GM12874 (cell line): ENCODE data around the gene PGLYRP1.

ENCODE experiments used
- TF ChIP-seq, protein P1 (sequence below): IDR thresholded peaks from 2 replicates; pipeline ENCODE4 v1.5.1; 2011; ENCODE audit warnings: low read depth, mild to moderate bottlenecking, control low read depth, low read length, moderate library complexity; ENCODE audit not compliant: insufficient read depth

PGLYRP1 gene

DNA sequence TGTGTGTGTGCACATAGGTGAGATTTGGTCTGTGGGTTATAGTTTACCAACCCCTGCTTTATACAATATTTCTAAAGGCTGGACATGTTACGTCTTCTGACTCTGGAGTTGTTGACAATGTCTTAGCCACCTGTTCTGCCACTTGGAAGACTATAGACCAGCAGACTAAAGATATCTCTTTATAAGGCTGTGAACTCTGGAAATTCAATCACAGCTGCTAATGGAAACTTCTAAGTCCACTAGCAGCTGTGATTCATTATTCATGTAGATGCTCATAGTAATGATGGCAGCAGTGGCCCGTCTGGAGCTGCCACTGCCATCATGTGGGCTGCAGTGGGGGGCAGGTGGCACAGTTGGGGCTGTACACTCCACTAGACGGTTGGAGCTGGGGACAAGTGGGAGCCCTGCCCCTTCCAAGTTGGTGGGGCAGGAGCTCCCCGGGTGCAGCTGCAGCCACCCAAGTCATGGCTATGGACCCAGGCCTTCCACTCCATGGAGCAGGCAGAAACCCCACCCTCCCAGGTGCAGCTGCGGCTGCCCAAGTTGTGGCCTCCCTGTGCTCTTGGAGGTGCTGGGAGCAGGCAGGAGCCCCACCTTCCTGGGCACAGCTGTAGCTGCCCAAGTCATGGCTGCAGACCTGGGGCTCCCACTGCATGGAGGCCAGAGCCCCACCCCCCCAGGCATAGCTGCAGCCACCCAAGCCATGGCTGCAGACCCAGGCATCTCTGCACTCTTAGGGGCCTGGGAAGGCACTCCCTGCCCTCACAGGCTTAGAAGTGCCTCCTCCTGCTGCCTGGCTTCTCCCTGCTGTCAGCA, 9.1 kb upstream of the PGLYRP1 start:
- TF ChIP-seq, protein P1, sequence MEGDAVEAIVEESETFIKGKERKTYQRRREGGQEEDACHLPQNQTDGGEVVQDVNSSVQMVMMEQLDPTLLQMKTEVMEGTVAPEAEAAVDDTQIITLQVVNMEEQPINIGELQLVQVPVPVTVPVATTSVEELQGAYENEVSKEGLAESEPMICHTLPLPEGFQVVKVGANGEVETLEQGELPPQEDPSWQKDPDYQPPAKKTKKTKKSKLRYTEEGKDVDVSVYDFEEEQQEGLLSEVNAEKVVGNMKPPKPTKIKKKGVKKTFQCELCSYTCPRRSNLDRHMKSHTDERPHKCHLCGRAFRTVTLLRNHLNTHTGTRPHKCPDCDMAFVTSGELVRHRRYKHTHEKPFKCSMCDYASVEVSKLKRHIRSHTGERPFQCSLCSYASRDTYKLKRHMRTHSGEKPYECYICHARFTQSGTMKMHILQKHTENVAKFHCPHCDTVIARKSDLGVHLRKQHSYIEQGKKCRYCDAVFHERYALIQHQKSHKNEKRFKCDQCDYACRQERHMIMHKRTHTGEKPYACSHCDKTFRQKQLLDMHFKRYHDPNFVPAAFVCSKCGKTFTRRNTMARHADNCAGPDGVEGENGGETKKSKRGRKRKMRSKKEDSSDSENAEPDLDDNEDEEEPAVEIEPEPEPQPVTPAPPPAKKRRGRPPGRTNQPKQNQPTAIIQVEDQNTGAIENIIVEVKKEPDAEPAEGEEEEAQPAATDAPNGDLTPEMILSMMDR = no peak

DNA sequence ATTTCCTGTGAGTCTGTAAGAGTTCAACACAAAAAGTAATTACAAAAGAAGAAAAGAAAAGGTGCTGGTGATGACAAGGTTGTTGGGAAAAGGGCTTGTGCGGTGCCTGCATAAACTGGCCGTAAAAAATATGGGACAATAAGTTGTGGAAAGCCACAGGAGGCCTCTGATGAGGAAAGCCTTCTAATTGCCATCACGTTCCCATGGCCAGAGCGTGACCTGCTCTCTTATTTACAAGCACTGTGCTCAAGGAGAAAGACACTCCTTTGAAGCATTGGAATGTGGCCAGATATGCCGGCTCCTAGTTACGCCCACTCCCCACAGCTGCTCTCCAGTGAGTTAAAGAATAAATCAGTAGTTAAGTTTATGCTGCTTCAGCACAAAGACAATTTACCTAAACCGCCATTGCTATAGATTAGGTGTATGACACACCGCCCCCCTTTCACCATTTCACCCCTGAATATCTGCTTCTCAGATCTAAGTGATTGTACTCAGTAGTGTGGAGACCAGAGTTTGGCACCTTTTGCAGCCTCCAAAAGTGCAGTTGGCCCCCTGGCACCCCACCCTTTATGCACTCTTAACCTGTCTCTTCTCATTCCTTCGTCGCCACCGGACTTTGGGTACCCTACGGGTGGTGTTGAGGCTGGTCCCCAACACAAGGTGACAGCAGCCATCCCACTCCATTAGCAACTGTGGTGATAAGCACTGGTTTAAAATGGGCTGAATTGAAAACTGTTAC, 8.1 kb upstream of the PGLYRP1 start:
- TF ChIP-seq, protein P1 = no peak

DNA sequence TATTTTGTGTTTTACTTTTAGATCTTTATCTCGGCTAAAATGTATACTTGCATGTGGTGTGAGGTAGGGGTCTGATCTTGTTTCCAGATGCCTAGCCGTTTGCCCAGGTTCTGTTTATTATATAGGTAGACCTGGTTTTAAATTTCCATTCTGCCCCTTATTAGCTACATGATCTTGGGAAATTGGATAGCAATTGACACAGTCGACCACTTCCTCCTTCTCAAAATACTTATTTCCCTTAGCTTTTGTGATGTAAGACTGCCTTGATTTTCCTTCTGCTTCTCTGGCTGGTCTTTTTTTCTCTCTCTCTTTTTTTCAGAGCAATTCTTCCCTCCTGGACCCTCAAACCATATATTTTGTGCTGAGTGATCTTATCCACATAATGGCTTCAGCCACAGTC, 3.0 kb upstream of the PGLYRP1 start:
- TF ChIP-seq, protein P1 = no peak

DNA sequence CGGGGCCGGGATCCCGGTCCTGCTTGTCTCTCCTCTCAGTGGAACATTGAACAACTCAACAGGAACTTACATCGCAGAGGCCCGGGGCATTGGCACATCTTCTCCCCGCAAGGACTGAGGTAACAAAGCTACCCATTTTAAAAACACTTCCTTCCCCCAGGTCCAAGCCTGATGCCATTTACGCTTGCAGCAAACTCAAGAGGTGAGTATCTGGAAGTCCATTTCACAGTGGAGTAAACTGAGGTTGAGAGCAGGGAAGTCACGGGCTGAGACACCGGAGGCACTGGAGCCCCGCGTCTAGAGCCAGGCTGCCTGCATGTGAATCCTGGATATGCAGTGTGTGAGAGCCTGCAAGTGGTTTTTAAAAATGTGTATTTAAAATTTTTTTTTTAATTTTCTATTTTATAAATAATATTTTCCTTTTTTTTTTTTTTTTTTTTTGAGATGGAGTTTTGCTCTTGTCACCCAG, 492 bp upstream of the PGLYRP1 start:
- TF ChIP-seq, protein P1 = no peak

DNA sequence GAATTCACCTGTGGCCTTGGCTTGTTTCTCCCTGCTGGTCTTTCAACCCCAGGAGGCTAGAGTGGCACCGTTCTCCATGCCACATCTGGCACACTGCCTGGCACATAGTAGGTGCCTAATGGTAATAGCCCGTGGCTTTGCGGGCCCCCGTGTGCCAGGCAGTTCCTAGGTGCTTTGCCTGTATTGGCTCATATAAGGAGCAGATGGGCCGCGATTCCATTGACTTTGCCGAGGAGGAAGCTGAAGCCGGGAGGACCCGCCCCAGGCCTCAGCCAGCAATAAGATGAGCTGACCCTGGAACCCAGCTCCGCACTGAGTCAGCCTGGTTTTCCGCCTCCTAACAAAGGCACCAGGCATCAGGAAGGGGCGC, 807 bp downstream of the PGLYRP1 start:
- TF ChIP-seq, protein P1 = no peak

DNA sequence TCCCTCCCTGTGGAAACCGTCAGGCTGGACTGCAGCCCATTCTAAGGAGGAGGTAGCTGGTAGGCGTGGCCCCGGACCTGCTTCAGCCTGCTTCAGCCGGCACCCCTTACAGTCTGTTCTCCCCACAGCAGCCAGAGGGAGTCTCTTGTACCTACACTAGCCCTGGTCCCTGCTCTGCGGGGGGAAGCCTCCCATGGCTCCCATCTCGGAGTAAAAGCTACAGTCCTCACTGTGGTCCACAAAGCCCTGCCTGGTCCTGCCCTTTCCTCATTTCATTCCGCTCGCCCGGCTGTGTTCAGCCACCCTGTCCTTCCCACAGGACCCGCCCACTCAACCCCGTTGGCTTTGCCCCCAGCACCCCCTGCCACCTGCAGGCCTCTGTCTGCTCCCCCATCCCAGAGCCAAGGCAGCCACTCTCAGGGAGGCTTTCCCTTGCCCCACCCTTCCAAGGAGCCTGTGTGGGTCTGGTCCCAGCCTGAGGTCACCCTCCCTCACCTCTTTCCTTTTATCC, 1.3 kb downstream of the PGLYRP1 start:
- TF ChIP-seq, protein P1 = no peak

DNA sequence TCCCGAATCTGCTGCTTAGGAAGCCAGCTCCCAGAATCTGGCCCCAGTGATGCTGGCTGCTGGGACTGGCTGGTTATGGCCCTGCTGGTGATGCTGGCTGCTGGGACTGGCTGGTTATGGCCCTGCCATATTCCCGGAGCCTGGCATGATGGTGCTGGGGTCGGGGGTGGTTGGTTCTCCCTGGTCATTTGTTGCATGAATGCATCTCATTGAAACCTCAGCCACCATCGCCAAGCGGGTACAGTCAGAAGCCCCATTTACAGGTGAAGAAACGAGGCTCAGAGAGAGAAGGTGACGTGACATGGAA, 2.1 kb downstream of the PGLYRP1 start:
- TF ChIP-seq, protein P1 = no peak
